HL-60 (cell line): ENCODE results near the gene PBX3.

Experiments used
- GABPA ChIP-seq: IDR thresholded peaks from 2 replicates; pipeline ENCODE4 v1.6.1; 2012; ENCODE audit warnings: low read depth
- POLR2AphosphoS5 ChIP-seq: IDR thresholded peaks from 2 replicates; pipeline ENCODE4 v1.6.1; 2012; ENCODE audit warnings: low read depth
- TF ChIP-seq, protein P1 (sequence below): IDR thresholded peaks from one replicate; pipeline ENCODE4 v1.5.1; 2011; ENCODE audit warnings: low read length, control low read depth, inconsistent platforms; ENCODE audit not compliant: insufficient read depth
- TF ChIP-seq, protein P2 (sequence below): IDR thresholded peaks from 2 replicates; pipeline ENCODE4 v1.6.1; 2012; ENCODE audit warnings: low read depth; ENCODE audit not compliant: insufficient replicate concordance

DNA sequence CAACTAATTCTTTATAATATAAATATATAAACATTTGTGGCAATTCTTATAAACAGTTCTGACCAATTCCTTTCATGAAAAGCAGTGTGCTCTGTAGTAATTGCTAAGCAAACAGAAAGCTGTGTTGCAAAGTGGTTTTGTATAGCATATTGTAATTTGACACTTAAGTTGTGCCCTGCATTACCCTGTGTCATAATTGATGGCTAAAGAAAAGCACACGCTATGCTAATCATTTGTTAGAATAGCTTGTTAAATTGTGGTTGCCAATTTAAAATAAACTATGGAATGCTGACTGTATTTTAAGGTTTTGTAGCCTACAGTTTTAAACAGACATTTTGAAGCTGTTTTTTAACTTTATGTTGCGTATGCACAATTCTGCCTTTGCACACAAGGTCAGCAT is 140.0 kb downstream of the PBX3 start:
- no peak for TF ChIP-seq POLR2AphosphoS5
- TF ChIP-seq, protein P1, sequence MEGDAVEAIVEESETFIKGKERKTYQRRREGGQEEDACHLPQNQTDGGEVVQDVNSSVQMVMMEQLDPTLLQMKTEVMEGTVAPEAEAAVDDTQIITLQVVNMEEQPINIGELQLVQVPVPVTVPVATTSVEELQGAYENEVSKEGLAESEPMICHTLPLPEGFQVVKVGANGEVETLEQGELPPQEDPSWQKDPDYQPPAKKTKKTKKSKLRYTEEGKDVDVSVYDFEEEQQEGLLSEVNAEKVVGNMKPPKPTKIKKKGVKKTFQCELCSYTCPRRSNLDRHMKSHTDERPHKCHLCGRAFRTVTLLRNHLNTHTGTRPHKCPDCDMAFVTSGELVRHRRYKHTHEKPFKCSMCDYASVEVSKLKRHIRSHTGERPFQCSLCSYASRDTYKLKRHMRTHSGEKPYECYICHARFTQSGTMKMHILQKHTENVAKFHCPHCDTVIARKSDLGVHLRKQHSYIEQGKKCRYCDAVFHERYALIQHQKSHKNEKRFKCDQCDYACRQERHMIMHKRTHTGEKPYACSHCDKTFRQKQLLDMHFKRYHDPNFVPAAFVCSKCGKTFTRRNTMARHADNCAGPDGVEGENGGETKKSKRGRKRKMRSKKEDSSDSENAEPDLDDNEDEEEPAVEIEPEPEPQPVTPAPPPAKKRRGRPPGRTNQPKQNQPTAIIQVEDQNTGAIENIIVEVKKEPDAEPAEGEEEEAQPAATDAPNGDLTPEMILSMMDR, result no peak
- TF ChIP-seq GABPA, result no peak
- TF ChIP-seq, protein P2, sequence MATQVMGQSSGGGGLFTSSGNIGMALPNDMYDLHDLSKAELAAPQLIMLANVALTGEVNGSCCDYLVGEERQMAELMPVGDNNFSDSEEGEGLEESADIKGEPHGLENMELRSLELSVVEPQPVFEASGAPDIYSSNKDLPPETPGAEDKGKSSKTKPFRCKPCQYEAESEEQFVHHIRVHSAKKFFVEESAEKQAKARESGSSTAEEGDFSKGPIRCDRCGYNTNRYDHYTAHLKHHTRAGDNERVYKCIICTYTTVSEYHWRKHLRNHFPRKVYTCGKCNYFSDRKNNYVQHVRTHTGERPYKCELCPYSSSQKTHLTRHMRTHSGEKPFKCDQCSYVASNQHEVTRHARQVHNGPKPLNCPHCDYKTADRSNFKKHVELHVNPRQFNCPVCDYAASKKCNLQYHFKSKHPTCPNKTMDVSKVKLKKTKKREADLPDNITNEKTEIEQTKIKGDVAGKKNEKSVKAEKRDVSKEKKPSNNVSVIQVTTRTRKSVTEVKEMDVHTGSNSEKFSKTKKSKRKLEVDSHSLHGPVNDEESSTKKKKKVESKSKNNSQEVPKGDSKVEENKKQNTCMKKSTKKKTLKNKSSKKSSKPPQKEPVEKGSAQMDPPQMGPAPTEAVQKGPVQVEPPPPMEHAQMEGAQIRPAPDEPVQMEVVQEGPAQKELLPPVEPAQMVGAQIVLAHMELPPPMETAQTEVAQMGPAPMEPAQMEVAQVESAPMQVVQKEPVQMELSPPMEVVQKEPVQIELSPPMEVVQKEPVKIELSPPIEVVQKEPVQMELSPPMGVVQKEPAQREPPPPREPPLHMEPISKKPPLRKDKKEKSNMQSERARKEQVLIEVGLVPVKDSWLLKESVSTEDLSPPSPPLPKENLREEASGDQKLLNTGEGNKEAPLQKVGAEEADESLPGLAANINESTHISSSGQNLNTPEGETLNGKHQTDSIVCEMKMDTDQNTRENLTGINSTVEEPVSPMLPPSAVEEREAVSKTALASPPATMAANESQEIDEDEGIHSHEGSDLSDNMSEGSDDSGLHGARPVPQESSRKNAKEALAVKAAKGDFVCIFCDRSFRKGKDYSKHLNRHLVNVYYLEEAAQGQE, result no peak
